Caki2 (cell line): ENCODE data around the gene PZP. TPM values are rescaled to one million over a fixed set of nuclear protein-coding genes. Genes with fewer than 3 reads are reported as not detected.
"Not testable (repeated sequence)": the region's sequence is repeated elsewhere in the genome, so short reads cannot be mapped to it uniquely, and the experiment has no call there.

Experiments
- DNase-seq: peaks from one replicate; pipeline ENCODE4 v3.0.0-alpha.2; 2015; ENCODE audit warnings: low read depth
- in situ Hi-C: cut with HindIII; loops from 2 replicates; pipeline ENCODE4 v1.10.0; 2016; ENCODE audit warnings: low sequenced_read_pairs, low pct_unique_long_range_greater_than_20kb, mixed read lengths
- total RNA-seq: library from RNA; depleted of rRNA; stranded (reverse); fragments of >200 nt; shearing (Covaris generic); gene quantifications from 2 replicates; pipeline ENCODE4 v1.2.3, GENCODE V29; 2014; ENCODE audit warnings: low replicate concordance; rRNA removed

PZP gene
- total RNA-seq: not detected in 2 replicates

GRCh38 chr12:9208229-9208628 is at the start of gene PZP:
Gene PZP (minus strand): TSS chr12:9208395. CDS start chr12:9208341, 54 bp downstream.
- no peak for DNase-seq
- in situ Hi-C loops: no loop called here

DNA sequence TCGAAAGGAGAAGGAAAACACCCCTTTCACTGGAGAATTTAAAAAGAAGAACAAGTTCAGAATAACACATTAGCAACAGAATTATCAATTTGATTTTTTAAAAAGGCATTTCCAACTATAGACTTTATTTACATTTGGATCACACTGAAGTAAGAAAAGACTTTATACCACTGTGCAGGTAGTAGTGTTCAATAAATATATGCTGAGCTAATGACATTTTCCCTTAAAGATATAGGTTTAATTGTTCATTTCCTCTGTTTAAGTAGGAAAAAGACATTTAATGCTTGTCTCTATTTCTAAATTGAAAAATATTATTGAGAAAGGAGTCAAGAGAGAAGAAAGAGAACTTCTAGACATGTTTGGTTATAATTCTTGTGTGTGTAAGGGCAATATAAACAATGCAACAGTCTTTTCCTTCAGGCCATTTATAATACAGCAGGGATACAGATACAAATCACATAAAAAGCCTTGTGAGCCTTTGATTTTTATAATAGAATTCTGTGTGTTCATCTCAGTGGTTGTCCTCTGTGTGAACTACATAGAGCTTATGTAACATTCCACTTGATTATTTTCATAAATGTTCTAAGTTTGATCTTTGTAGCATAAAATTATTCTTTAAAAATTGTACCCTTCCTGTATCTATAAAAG is 48.7 kb upstream of the PZP start:
- in situ Hi-C loops: no loop called here

DNA sequence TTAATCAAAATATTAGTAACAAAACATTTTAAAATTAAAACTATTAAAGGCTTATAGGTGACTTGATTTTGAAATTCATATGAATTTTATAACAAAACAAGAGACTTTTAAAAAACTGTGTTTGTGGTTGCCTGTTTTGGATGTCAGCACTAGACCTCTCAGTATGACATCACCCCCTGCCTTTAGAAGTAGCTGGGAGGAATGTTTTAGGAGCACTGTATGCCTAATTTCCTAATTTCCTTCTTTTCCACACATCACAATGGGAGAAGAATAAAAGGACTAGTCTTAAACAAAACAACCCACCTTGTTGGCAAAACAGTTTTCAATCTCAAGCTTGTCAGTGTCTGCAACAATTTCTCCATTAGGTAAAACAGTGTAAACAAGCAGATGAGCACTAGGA is 48.1 kb upstream of the PZP start:
- in situ Hi-C loops: no loop called here
- no peak for DNase-seq

More for the DNA sequence above, 48.7 kb upstream of the PZP start:
- DNase-seq: no peak

DNA sequence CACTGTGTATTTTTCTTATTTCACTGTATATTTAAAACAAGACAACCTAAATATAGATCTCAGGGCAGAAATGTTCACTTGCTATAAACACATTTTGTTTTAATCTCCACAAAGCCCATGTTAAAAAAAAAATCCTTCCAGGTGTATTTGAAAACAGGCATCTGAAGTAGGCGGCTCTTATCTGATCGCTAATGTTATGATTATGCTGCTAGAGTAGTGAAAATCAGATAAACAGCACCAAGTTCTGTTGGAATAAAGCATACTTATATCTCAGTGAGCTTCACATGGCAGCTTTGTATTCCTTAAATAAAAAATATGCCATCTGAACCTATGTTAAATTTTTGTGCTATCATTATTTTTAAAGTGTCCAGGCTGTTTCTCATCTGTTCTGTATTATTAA is 47.6 kb upstream of the PZP start:
- in situ Hi-C loops: no loop called here
- no peak for DNase-seq

- in situ Hi-C loops: no loop called here
- DNase-seq: no peak
Measured at GRCh38 chr12:9253464-9253863, 45.3 kb upstream of the PZP start.

DNA sequence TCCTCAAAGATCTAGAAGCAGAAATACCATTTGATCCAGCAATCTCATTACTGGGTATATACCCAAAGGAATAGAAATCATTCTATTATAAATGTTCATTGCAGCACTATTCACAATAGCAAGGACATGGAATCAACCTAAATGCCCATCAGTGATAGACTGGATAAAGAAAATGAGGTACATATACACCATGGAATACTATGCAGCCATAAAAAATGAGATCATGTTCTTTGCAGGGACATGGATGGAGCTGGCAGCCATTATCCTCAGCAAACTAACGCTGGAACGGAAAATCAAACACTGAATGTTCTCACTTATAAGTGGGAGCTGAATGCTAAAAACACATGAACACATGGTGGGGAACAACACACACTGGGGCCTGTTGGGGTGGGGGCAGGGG is 44.6 kb upstream of the PZP start:
- in situ Hi-C loops, DNase-seq: not testable (repeated sequence)

DNA sequence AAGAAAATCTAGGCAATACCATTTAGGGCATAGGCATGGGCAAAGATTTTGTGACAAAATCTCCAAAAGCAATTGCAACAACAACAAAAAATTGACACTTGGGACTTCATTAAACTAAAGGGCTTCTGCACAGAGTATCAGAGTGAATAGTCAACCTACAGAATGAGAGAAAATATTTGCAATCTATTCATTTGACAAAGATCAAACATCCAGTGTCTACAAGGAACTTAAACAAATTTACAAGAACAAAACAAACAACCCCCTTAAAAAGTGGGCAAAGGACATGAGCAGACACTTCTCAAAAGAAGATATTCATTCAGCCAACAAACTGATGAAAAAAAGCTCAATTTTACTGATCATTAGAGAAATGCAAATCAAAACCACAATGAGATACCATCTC is 44.1 kb upstream of the PZP start:
- in situ Hi-C loops: no loop called here

GRCh38 chr12:9248435-9248834 is 40.2 kb upstream of the PZP start:
- DNase-seq: no peak
- in situ Hi-C loops: no loop called here

More for the DNA sequence above, 44.1 kb upstream of the PZP start:
- no peak for DNase-seq

DNA sequence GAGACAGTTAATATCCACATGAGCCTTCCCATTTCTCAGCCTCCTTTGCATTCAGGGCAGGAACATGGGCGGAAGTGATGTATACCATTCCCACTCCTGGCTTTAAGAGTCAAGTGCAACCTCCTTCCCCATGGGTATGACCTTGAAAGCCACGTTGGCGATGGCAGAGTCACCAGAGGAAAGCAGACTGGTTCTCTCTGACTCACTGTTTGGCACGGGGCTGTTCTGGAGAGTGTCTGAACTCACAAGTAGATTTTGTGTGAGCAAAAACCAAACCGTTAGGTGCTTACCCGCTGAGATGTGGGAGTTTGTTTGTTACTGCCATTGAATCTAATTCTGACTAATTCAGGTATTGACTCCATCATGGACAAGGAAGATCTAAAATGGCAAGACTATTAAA is 36.7 kb upstream of the PZP start:
- DNase-seq: no peak
- in situ Hi-C loops: no loop called here

- in situ Hi-C loops: no loop called here
- DNase-seq: no peak
Measured at GRCh38 chr12:9243999-9244649, 35.9 kb upstream of the PZP start.

GRCh38 chr12:9241301-9241700 is 33.1 kb upstream of the PZP start:
- DNase-seq: no peak
- in situ Hi-C loops: no loop called here

- in situ Hi-C loops: no loop called here
Measured at GRCh38 chr12:9240776-9241175, 32.6 kb upstream of the PZP start.

GRCh38 chr12:9240004-9240635 is 31.9 kb upstream of the PZP start:
- DNase-seq, in situ Hi-C loops: not testable (repeated sequence)

More at GRCh38 chr12:9240776-9241175, 32.6 kb upstream of the PZP start:
- DNase-seq: no peak

GRCh38 chr12:9237286-9237685 is 29.1 kb upstream of the PZP start:
- in situ Hi-C loops: no loop called here
- DNase-seq: no peak

GRCh38 chr12:9235519-9235918 is 27.3 kb upstream of the PZP start:
- in situ Hi-C loops: no loop called here
- DNase-seq: no peak

DNA sequence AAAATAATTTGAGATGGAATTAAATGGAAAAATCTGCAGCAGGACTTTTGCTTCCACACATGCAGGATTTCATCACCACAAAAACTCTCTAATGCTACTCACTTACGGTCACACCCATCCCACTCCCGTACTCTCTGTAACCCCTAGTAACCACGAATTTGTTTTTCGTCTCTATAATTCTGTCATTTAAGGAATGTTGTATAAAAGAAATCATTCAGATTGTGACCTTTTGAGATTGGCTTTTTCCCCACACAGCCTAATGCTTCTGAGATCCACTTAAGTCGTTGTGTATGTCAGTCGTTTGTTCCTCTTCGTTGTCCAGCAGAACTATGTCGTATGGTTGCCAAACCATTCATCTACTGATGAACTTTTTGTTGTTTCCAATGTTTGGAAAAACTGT is 19.8 kb upstream of the PZP start:
- in situ Hi-C loops: no loop called here
- no peak for DNase-seq

DNA sequence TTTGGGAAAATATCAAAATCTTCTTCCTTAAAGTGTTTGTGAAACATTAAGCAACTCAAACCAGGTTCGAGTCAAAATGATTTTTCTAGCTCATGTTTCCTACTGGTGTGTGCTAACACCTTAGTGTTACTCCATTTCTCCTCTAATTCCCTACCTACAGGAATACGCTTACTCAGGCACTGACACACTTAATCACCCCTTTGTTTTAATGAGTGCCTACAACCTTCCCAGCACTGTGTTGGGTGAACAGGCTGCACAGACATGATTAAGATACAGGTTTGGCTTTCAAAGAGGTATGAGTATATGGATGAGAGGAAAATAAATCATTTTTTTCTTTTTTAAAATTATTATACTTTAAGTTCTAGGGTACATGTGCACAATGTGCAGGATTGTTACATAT is 15.6 kb upstream of the PZP start:
- in situ Hi-C loops: no loop called here
- no peak for DNase-seq

GRCh38 chr12:9221483-9221882 is 13.3 kb upstream of the PZP start:
- in situ Hi-C loops: no loop called here
- no peak for DNase-seq

DNA sequence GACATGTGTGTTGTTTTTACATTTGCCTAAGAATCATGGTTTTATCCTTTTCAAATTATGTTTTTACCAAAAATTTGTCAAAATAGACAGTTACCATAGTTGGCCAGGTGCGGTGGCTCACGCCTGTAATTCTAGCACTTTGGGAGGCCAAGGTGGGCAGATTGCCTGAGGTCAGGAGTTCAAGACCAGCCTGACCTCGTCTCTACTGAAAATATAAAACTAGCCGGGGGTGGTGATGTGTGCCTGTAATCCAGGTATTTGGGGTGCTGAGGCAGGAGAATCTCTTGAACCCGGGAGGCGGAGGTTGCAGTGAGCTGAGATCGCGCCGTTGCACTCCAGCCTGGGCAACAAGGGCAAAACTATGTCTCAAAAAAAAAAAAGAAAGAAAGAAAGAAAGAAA is 12.8 kb upstream of the PZP start:
- in situ Hi-C loops, DNase-seq: not testable (repeated sequence)
